ENCODE results near the gene ADAM19.

Gene ADAM19

DNA sequence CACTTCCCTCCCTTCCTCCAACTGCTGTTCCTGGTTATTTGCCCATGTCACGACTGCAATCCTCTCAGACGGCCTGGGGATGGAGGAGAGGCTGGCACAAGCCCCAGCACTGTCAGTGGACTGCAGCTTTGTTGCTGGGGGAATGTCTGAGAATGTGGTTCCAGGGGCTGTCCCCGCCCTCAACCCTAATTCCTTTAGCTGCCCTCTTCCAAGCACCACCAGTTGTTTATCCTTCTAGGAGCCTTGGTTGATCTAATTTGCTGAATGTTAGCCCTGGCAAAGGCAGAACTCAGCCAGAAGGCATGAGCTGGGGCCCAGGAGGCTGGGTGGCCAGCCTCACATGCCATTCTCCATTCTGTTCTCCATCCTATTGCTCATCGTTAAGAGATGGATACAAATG lies 51.6 kb downstream of the ADAM19 start:
- no peaks in the 10 kb centered on the region for H3K27me3 ChIP-seq (ENCODE audit: control insufficient read depth, insufficient read depth, low read length)
- no peak overlapping the region for H3K27ac ChIP-seq (ENCODE audit: low read depth, low read length)
- no peak overlapping the region for H3K9ac ChIP-seq (ENCODE audit: low read depth, low read length)
- no peaks in the 10 kb centered on the region for H3K9me3 ChIP-seq (ENCODE audit: control insufficient read depth, insufficient read depth, low read length)
- no peaks in the 10 kb centered on the region; the same call in 1 of the 2 replicates for H3K4me1 ChIP-seq (ENCODE audit: control insufficient read depth, insufficient read depth, low read length)
- H3K36me3 ChIP-seq (ENCODE audit: control insufficient read depth, insufficient read depth, low read length) = no peaks in the 10 kb centered on the region
- H3K4me3 ChIP-seq (ENCODE audit: low read depth, low read length) = no peak overlapping the region

DNA sequence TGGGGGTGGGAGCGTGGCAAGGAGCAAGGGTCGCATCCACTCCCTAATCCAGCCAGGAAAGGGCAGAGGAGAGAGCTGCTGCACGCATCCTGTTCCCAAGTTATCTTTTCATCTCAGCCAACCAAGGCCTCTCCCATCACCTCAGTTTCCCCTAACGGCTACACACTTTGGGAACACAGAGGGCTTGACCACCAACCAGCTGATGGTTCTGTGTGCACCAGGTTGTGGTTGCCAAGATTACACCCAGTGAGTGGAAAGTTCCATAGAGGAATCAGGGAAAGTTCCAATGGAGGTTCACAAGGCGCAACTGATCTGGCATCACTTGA lies 53.9 kb downstream of the ADAM19 start:
- H3K36me3 ChIP-seq (ENCODE audit: control insufficient read depth, insufficient read depth, low read length) = no peaks in the 10 kb centered on the region
- H3K27ac ChIP-seq (ENCODE audit: low read depth, low read length) = no peak overlapping the region
- H3K27me3 ChIP-seq (ENCODE audit: control insufficient read depth, insufficient read depth, low read length) = no peaks in the 10 kb centered on the region
- H3K9me3 ChIP-seq (ENCODE audit: control insufficient read depth, insufficient read depth, low read length) = no peaks in the 10 kb centered on the region
- H3K4me3 ChIP-seq (ENCODE audit: low read depth, low read length) = no peak overlapping the region
- H3K4me1 ChIP-seq (ENCODE audit: control insufficient read depth, insufficient read depth, low read length) = no peaks in the 10 kb centered on the region
- no peak overlapping the region for H3K9ac ChIP-seq (ENCODE audit: low read depth, low read length)

DNA sequence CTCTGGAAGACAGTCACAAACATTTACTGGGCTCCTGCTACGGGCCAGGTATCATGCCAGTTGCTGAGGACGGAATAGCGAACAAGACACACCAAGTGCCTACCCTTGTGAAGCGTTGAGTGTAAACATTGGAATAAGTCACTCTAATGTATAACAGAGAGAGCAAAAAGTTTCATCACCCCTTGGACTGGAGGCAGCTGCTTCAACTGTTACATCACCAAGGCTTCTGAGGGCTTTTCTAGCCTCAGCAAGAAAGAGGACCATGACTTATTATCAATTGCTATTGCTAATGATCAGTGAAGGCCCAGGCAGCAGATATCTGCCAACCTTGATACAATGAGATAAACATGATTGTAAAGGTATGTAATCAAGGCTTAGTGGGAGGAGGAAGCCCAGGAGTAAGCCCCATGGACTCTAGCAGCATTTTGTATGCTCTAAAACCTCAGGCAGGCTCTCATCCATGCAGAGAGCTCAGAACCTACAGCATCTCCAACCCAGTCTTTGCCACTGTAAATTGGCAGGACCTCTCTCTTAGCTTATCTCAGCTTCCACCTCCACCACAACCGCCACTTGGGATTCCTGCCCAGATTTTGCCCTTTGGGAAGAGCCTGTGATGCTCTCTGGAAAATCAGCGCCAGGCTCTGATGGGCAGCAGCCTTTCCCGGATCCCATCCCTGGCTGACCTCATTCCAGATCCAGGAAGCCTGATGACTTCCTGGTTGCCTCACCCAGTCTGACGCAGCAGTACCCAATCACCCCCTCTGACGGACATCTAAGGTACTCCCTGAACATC lies 54.5 kb downstream of the ADAM19 start:
- Histone ChIP-seq H3K9me3 (ENCODE audit: control insufficient read depth, insufficient read depth, low read length) (no peaks in the 10 kb centered on the region), H3K9ac (ENCODE audit: low read depth, low read length) (no peak overlapping the region), H3K27ac (ENCODE audit: low read depth, low read length) (no peak overlapping the region), H3K27me3 (ENCODE audit: control insufficient read depth, insufficient read depth, low read length) (no peaks in the 10 kb centered on the region), H3K4me1 (ENCODE audit: control insufficient read depth, insufficient read depth, low read length) (no peaks in the 10 kb centered on the region), H3K36me3 (ENCODE audit: control insufficient read depth, insufficient read depth, low read length) (no peaks in the 10 kb centered on the region), H3K4me3 (ENCODE audit: low read depth, low read length) (no peak overlapping the region)

DNA sequence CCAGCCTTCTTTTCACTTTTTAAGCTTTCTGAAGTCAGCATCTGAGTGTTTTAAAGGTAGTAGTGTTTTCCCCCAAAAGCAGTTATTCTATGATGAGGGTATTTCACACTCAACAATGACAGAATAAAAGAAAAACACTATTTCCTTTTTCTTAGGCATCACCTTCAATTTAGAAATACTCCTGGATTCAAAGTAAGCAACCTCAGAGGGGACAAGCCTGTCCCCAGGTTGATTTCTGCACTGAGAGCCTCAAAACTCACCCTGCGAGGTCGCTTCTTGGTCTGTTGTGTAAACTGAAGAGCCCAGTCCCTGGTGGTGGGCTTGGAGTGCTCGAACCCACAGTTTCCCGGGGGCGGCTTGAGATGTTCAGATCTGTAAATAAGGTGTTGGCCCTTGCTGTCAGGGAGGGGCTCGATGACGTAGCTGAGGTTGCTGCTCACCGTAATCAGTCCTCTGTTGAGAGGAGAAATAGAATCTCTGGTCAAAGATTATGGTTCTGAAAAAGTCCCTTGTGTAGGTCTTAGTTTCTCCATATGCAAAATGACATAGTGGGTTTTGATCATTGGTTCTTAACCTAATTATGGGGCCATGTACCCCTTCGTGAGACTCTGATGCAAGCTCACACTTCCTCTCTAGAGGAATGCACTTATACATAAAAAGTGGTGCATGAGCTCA lies 55.9 kb downstream of the ADAM19 start:
- Histone ChIP-seq H3K9me3 (ENCODE audit: control insufficient read depth, insufficient read depth, low read length) (no peaks in the 10 kb centered on the region), H3K9ac (ENCODE audit: low read depth, low read length) (no peak overlapping the region), H3K36me3 (ENCODE audit: control insufficient read depth, insufficient read depth, low read length) (no peaks in the 10 kb centered on the region), H3K27ac (ENCODE audit: low read depth, low read length) (no peak overlapping the region), H3K4me1 (ENCODE audit: control insufficient read depth, insufficient read depth, low read length) (no peaks in the 10 kb centered on the region), H3K27me3 (ENCODE audit: control insufficient read depth, insufficient read depth, low read length) (no peaks in the 10 kb centered on the region), H3K4me3 (ENCODE audit: low read depth, low read length) (no peak overlapping the region)

DNA sequence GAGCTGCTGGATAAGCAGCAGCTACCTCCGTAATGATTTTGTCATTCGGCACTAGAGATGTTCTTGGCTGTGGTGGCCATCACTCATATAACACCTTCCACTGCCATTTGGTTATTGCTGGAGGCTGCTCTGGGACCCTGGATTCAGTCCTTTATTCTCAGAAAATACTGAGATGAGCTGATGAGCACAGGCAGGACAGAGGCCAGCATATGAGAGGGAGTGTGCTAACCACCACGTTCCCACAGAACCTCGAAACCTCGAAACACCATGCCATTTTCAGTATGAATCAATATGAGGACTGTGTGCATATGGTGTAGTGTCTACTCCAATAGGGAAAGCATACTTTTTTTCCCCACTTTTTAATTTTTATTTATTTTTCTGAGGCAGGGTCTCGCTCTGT lies 56.6 kb downstream of the ADAM19 start:
- Histone ChIP-seq H3K36me3 (ENCODE audit: control insufficient read depth, insufficient read depth, low read length) (no peaks in the 10 kb centered on the region), H3K27ac (ENCODE audit: low read depth, low read length) (no peak overlapping the region), H3K4me3 (ENCODE audit: low read depth, low read length) (no peak overlapping the region), H3K27me3 (ENCODE audit: control insufficient read depth, insufficient read depth, low read length) (no peaks in the 10 kb centered on the region), H3K9ac (ENCODE audit: low read depth, low read length) (no peak overlapping the region), H3K9me3 (ENCODE audit: control insufficient read depth, insufficient read depth, low read length) (no peaks in the 10 kb centered on the region), H3K4me1 (ENCODE audit: control insufficient read depth, insufficient read depth, low read length) (no peaks in the 10 kb centered on the region)

DNA sequence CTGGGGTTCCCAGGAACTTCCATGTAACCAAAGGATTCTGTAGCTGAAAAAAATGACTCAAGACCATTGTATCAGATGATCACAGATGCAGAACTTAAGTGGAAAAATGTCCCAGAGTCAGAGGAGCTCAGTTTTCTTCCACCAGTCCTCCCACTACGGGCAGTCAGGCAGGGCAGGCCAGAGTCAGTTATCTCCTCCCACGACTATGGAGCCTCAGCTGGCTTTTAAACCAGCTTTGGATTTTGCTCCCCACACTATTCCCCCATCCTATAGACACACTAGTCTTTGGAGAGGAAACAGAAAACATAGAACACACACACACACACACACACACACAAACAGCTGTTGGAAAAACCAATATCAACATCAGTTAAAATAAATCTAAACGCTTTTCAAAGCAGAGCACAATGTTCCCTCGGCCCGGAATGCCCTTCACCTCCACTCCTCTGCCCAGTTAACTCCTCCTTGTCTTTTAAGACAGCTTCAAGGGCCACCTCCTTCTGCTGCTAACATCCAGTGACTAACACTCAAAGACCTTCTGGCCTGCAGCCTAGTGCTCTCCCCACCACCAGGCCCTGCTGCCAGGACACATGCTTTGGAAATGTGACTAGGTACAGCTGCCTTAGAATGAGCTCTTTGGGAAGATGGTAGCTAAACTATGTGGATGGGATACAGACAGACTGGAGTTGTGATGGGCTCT lies 58.8 kb downstream of the ADAM19 start:
- Histone ChIP-seq H3K4me1 (ENCODE audit: control insufficient read depth, insufficient read depth, low read length) (no peaks in the 10 kb centered on the region), H3K4me3 (ENCODE audit: low read depth, low read length) (no peak overlapping the region), H3K27ac (ENCODE audit: low read depth, low read length) (no peak overlapping the region), H3K36me3 (ENCODE audit: control insufficient read depth, insufficient read depth, low read length) (no peaks in the 10 kb centered on the region), H3K27me3 (ENCODE audit: control insufficient read depth, insufficient read depth, low read length) (no peaks in the 10 kb centered on the region), H3K9me3 (ENCODE audit: control insufficient read depth, insufficient read depth, low read length) (no peaks in the 10 kb centered on the region), H3K9ac (ENCODE audit: low read depth, low read length) (no peak overlapping the region)

DNA sequence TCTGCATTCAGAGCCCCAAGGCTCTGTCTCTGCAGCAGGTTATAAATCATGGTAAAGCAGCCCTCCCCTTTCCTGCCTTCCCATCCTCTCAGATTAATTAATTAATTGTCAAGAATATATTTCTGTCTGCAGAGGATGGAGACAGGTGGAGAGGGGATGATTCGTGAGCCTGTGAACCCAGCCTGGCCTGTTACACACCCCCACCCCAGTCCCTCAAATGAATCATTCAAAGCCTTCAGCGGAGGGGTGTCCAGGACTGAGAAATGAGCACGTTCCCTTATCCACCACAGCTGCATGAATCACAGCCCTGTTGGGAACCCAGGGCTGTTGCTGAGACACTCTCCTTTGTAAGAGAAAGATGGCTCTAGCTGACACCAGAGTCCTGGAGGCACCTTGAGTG lies 59.6 kb downstream of the ADAM19 start:
- no peaks in the 10 kb centered on the region for H3K27me3 ChIP-seq (ENCODE audit: control insufficient read depth, insufficient read depth, low read length)
- no peak overlapping the region for H3K9ac ChIP-seq (ENCODE audit: low read depth, low read length)
- H3K4me3 ChIP-seq (ENCODE audit: low read depth, low read length) = no peak overlapping the region
- no peaks in the 10 kb centered on the region for H3K36me3 ChIP-seq (ENCODE audit: control insufficient read depth, insufficient read depth, low read length)
- H3K9me3 ChIP-seq (ENCODE audit: control insufficient read depth, insufficient read depth, low read length) = no peaks in the 10 kb centered on the region
- no peak overlapping the region for H3K27ac ChIP-seq (ENCODE audit: low read depth, low read length)
- no peaks in the 10 kb centered on the region for H3K4me1 ChIP-seq (ENCODE audit: control insufficient read depth, insufficient read depth, low read length)

DNA sequence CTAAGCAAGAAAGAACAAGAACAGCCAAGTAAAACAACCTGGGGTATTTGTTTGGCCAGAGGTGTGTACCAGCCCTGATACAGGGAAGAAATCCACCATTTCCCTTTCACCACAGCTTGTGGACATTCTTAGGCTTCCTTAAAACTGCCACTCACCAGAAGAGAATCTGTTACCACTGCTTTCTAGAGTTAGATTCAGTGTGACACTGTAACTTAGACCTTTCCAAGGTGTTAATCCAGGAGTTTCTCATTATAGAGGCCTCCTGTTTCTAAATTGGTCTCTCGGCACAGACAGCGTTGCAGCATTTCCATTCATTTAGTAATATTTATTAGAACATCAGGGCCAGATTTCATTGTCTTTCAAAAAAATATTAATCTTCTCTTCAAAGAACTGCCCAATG lies 60.6 kb downstream of the ADAM19 start:
- no peaks in the 10 kb centered on the region for H3K4me1 ChIP-seq (ENCODE audit: control insufficient read depth, insufficient read depth, low read length)
- no peaks in the 10 kb centered on the region for H3K36me3 ChIP-seq (ENCODE audit: control insufficient read depth, insufficient read depth, low read length)
- H3K27ac ChIP-seq (ENCODE audit: low read depth, low read length) = no peak overlapping the region
- H3K9ac ChIP-seq (ENCODE audit: low read depth, low read length) = no peak overlapping the region
- H3K4me3 ChIP-seq (ENCODE audit: low read depth, low read length) = no peak overlapping the region
- no peaks in the 10 kb centered on the region for H3K9me3 ChIP-seq (ENCODE audit: control insufficient read depth, insufficient read depth, low read length)
- H3K27me3 ChIP-seq (ENCODE audit: control insufficient read depth, insufficient read depth, low read length) = no peaks in the 10 kb centered on the region

DNA sequence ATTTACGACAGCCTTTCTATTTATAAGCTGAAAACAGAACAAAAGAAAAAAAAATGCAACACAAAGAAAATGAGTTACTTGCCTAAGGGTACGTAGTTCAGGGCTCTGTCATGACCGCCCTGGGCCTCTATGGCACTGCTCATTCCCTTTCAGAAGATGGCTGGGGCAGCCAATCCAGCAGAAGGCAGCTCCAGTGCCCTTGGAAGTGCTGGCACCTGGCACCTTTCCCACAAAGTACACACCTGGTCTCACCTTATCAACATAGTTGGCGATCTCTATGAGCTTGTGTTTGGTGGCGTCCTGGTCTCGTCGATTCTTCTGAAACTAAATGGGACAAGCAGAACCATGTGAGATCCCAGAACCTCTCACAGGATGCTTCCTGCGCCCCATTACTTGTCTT lies 62.4 kb downstream of the ADAM19 start:
- Histone ChIP-seq H3K9me3 (ENCODE audit: control insufficient read depth, insufficient read depth, low read length) (no peaks in the 10 kb centered on the region), H3K9ac (ENCODE audit: low read depth, low read length) (no peak overlapping the region), H3K4me3 (ENCODE audit: low read depth, low read length) (no peak overlapping the region), H3K36me3 (ENCODE audit: control insufficient read depth, insufficient read depth, low read length) (no peaks in the 10 kb centered on the region), H3K27me3 (ENCODE audit: control insufficient read depth, insufficient read depth, low read length) (no peaks in the 10 kb centered on the region), H3K27ac (ENCODE audit: low read depth, low read length) (no peak overlapping the region), H3K4me1 (ENCODE audit: control insufficient read depth, insufficient read depth, low read length) (no peaks in the 10 kb centered on the region)

DNA sequence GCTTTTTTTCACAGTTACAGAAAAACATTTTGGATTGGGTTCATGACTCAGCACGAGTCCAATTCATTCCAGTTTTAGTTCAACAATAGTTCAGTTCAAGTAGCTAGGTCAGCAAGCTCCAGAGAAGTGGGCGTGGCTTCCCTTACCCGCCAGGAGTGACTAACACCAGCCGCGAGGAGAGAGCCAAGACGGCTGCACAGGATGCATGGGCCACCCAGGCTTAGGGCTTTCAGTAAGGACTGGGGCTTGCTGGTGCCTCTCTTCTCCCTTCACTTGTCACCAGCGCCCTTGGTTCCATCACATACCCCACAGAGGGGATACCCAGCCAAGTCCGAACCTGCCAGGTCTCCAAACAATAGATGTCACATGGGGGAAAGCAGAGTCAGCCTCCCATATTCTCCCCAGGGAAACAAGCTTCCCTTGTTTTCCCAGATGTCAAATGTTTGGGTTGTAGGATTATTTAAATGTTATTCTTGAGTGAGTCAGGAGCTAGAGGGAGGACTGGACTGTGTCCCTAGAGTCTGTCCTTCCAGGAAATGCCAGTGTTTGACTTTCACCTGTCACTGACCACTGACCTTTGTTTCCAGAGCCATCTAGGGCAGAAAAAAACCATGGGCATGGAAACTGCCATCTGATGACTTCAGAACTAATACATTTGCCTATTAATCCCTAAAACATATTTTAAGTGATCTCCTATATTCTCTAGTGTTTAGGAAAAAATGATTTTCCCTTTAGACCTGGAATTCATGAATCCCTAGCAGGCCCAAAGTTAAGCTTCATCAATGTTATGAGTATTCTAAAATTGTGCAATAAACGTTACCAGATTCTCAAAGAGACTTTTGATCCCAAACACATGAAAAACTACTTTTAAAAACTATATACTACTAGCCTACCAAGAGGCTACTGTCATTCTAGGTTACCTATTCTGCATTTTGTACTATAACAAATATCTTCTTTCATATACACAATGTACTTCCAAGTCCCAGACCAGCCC lies 63.6 kb downstream of the ADAM19 start:
- H3K27ac ChIP-seq (ENCODE audit: low read depth, low read length) = no peak overlapping the region
- no peaks in the 10 kb centered on the region; the same call in 1 of the 2 replicates for H3K36me3 ChIP-seq (ENCODE audit: control insufficient read depth, insufficient read depth, low read length)
- H3K9me3 ChIP-seq (ENCODE audit: control insufficient read depth, insufficient read depth, low read length) = no peaks in the 10 kb centered on the region
- H3K4me1 ChIP-seq (ENCODE audit: control insufficient read depth, insufficient read depth, low read length) = no peaks in the 10 kb centered on the region
- H3K27me3 ChIP-seq (ENCODE audit: control insufficient read depth, insufficient read depth, low read length) = no peaks in the 10 kb centered on the region
- no peak overlapping the region for H3K4me3 ChIP-seq (ENCODE audit: low read depth, low read length)
- no peak overlapping the region for H3K9ac ChIP-seq (ENCODE audit: low read depth, low read length)
